HepG2 (cell line): ENCODE results near the gene GJA3. TPM values are rescaled to one million over a fixed set of nuclear protein-coding genes. Genes with fewer than 3 reads are reported as not detected.

Source experiments
- TSC22D2 ChIP-seq: sonication (generic); formaldehyde crosslinking; IDR thresholded peaks from 2 replicates; pipeline ENCODE4 v1.5.1; 2020; ENCODE audit warnings: missing genetic modification reagents, mild to moderate bottlenecking, borderline replicate concordance
- polyA plus RNA-seq, 8 experiments: library from polyadenylated mRNA; depleted of rRNA in 3 of 8; stranded (reverse) in 7 of 8; unstranded in 1 of 8; fragments of >200 nt; fragmentation: Illumina TruSeq in 4 of 8; extraction: Trizol in 4 of 8; gene quantifications; 2 replicates each; pipeline versions ENCODE4 v1.2.1 to v1.2.3, GENCODE V29; 2011 to 2016; ENCODE audit warnings: low read depth in 4 of 8, missing spikeins in 1 of 8, mixed read lengths in 1 of 8; ENCODE audit not compliant: insufficient read depth in 1 of 8
- total RNA-seq, 5 experiments: library from RNA; depleted of rRNA; stranded (reverse); fragments of >200 nt; fragmentation: Illumina TruSeq; extraction: Trizol; gene quantifications; 2 replicates each; pipeline ENCODE4 v1.2.3, GENCODE V29; 2016; ENCODE audit warnings: low read depth in 1 of 5
- TF ChIP-seq, protein P1 (sequence below): sonication (generic); formaldehyde crosslinking; IDR thresholded peaks from 2 replicates; pipeline ENCODE4 v1.5.1; 2020; ENCODE audit warnings: mild to moderate bottlenecking, missing genetic modification reagents, borderline replicate concordance
- TF ChIP-seq, protein P2 (sequence below), 2 experiments: fragments of 450-650 bp in 1 of 2; sonication (generic) in 1 of 2; formaldehyde crosslinking; IDR thresholded peaks; 2 replicates each; pipeline versions ENCODE4 v1.5.0 to v1.8.0; 2020 to 2022; ENCODE audit warnings: mild to moderate bottlenecking in 1 of 2, missing genetic modification reagents in 1 of 2
- TF ChIP-seq, protein P3 (sequence below): sonication (generic); formaldehyde crosslinking; IDR thresholded peaks from 2 replicates; pipeline ENCODE4 v1.5.0; 2020; ENCODE audit warnings: mild to moderate bottlenecking, missing genetic modification reagents
- TF ChIP-seq, protein P4 (sequence below): sonication (generic); formaldehyde crosslinking; IDR thresholded peaks from 2 replicates; pipeline ENCODE4 v1.5.0; 2020; ENCODE audit warnings: missing genetic modification reagents
- TF ChIP-seq, protein P5 (sequence below): sonication (generic); formaldehyde crosslinking; IDR thresholded peaks from 2 replicates; pipeline ENCODE4 v1.4.0; 2020; ENCODE audit warnings: missing genetic modification reagents
- TF ChIP-seq, protein P6 (sequence below): sonication (generic); formaldehyde crosslinking; IDR thresholded peaks from 2 replicates; pipeline ENCODE4 v1.5.0; 2020; ENCODE audit warnings: mild to moderate bottlenecking, missing genetic modification reagents, borderline replicate concordance

GJA3 gene
- total and polyA plus RNA-seq, 2 of the 13 experiments (the other 11 are each of a cell fraction or from before 2014, with no cell fraction given) = 0.04 TPM

DNA sequence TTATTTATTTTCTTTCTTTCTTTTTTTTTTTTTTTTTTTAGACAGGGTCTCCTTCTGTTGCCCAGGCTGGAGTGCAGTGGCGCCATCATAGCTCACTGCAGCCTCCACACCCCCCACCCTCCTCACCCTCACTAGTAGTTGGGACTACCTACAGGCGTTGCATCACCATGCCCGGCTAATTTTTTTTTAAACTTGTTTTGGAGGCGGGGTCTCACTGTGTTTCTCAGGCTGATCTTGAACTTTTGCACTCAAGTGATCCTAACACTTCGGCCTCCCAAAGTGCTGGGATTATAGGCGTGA lies 33.6 kb downstream of the GJA3 start (continued):
- TF ChIP-seq, protein P1, sequence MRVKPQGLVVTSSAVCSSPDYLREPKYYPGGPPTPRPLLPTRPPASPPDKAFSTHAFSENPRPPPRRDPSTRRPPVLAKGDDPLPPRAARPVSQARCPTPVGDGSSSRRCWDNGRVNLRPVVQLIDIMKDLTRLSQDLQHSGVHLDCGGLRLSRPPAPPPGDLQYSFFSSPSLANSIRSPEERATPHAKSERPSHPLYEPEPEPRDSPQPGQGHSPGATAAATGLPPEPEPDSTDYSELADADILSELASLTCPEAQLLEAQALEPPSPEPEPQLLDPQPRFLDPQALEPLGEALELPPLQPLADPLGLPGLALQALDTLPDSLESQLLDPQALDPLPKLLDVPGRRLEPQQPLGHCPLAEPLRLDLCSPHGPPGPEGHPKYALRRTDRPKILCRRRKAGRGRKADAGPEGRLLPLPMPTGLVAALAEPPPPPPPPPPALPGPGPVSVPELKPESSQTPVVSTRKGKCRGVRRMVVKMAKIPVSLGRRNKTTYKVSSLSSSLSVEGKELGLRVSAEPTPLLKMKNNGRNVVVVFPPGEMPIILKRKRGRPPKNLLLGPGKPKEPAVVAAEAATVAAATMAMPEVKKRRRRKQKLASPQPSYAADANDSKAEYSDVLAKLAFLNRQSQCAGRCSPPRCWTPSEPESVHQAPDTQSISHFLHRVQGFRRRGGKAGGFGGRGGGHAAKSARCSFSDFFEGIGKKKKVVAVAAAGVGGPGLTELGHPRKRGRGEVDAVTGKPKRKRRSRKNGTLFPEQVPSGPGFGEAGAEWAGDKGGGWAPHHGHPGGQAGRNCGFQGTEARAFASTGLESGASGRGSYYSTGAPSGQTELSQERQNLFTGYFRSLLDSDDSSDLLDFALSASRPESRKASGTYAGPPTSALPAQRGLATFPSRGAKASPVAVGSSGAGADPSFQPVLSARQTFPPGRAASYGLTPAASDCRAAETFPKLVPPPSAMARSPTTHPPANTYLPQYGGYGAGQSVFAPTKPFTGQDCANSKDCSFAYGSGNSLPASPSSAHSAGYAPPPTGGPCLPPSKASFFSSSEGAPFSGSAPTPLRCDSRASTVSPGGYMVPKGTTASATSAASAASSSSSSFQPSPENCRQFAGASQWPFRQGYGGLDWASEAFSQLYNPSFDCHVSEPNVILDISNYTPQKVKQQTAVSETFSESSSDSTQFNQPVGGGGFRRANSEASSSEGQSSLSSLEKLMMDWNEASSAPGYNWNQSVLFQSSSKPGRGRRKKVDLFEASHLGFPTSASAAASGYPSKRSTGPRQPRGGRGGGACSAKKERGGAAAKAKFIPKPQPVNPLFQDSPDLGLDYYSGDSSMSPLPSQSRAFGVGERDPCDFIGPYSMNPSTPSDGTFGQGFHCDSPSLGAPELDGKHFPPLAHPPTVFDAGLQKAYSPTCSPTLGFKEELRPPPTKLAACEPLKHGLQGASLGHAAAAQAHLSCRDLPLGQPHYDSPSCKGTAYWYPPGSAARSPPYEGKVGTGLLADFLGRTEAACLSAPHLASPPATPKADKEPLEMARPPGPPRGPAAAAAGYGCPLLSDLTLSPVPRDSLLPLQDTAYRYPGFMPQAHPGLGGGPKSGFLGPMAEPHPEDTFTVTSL (CRISPR knock-in tag) = 0 out of 2 replicates have a peak, but pooled peaks have one; percentile 25
- TF ChIP-seq, protein P2, sequence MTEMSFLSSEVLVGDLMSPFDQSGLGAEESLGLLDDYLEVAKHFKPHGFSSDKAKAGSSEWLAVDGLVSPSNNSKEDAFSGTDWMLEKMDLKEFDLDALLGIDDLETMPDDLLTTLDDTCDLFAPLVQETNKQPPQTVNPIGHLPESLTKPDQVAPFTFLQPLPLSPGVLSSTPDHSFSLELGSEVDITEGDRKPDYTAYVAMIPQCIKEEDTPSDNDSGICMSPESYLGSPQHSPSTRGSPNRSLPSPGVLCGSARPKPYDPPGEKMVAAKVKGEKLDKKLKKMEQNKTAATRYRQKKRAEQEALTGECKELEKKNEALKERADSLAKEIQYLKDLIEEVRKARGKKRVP (CRISPR knock-in tag; IDR thresholded peaks at IDR 0.05) = peak in 1 of 2 experiments; percentile 70; a peak in 1 of 4 replicates
- TF ChIP-seq, protein P3, sequence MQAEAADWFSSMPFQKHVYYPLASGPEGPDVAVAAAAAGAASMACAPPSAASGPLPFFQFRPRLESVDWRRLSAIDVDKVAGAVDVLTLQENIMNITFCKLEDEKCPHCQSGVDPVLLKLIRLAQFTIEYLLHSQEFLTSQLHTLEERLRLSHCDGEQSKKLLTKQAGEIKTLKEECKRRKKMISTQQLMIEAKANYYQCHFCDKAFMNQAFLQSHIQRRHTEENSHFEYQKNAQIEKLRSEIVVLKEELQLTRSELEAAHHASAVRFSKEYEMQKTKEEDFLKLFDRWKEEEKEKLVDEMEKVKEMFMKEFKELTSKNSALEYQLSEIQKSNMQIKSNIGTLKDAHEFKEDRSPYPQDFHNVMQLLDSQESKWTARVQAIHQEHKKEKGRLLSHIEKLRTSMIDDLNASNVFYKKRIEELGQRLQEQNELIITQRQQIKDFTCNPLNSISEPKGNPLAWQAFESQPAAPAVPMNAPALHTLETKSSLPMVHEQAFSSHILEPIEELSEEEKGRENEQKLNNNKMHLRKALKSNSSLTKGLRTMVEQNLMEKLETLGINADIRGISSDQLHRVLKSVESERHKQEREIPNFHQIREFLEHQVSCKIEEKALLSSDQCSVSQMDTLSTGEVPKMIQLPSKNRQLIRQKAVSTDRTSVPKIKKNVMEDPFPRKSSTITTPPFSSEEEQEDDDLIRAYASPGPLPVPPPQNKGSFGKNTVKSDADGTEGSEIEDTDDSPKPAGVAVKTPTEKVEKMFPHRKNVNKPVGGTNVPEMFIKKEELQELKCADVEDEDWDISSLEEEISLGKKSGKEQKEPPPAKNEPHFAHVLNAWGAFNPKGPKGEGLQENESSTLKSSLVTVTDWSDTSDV = no peak
- TF ChIP-seq, protein P4, sequence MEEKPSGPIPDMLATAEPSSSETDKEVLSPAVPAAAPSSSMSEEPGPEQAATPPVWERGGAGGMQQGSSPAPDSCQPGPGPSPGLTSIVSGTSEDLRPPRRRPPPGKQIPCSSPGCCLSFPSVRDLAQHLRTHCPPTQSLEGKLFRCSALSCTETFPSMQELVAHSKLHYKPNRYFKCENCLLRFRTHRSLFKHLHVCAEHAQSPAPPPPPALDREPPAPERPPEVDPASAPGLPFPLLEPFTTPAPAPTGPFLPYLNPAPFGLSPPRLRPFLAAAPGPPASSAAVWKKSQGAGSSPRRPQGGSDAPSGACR (CRISPR knock-in tag) = no peak
- no peak for TF ChIP-seq TSC22D2
- TF ChIP-seq, protein P5, sequence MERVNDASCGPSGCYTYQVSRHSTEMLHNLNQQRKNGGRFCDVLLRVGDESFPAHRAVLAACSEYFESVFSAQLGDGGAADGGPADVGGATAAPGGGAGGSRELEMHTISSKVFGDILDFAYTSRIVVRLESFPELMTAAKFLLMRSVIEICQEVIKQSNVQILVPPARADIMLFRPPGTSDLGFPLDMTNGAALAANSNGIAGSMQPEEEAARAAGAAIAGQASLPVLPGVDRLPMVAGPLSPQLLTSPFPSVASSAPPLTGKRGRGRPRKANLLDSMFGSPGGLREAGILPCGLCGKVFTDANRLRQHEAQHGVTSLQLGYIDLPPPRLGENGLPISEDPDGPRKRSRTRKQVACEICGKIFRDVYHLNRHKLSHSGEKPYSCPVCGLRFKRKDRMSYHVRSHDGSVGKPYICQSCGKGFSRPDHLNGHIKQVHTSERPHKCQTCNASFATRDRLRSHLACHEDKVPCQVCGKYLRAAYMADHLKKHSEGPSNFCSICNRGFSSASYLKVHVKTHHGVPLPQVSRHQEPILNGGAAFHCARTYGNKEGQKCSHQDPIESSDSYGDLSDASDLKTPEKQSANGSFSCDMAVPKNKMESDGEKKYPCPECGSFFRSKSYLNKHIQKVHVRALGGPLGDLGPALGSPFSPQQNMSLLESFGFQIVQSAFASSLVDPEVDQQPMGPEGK (CRISPR knock-in tag) = no peak
- TF ChIP-seq, protein P6, sequence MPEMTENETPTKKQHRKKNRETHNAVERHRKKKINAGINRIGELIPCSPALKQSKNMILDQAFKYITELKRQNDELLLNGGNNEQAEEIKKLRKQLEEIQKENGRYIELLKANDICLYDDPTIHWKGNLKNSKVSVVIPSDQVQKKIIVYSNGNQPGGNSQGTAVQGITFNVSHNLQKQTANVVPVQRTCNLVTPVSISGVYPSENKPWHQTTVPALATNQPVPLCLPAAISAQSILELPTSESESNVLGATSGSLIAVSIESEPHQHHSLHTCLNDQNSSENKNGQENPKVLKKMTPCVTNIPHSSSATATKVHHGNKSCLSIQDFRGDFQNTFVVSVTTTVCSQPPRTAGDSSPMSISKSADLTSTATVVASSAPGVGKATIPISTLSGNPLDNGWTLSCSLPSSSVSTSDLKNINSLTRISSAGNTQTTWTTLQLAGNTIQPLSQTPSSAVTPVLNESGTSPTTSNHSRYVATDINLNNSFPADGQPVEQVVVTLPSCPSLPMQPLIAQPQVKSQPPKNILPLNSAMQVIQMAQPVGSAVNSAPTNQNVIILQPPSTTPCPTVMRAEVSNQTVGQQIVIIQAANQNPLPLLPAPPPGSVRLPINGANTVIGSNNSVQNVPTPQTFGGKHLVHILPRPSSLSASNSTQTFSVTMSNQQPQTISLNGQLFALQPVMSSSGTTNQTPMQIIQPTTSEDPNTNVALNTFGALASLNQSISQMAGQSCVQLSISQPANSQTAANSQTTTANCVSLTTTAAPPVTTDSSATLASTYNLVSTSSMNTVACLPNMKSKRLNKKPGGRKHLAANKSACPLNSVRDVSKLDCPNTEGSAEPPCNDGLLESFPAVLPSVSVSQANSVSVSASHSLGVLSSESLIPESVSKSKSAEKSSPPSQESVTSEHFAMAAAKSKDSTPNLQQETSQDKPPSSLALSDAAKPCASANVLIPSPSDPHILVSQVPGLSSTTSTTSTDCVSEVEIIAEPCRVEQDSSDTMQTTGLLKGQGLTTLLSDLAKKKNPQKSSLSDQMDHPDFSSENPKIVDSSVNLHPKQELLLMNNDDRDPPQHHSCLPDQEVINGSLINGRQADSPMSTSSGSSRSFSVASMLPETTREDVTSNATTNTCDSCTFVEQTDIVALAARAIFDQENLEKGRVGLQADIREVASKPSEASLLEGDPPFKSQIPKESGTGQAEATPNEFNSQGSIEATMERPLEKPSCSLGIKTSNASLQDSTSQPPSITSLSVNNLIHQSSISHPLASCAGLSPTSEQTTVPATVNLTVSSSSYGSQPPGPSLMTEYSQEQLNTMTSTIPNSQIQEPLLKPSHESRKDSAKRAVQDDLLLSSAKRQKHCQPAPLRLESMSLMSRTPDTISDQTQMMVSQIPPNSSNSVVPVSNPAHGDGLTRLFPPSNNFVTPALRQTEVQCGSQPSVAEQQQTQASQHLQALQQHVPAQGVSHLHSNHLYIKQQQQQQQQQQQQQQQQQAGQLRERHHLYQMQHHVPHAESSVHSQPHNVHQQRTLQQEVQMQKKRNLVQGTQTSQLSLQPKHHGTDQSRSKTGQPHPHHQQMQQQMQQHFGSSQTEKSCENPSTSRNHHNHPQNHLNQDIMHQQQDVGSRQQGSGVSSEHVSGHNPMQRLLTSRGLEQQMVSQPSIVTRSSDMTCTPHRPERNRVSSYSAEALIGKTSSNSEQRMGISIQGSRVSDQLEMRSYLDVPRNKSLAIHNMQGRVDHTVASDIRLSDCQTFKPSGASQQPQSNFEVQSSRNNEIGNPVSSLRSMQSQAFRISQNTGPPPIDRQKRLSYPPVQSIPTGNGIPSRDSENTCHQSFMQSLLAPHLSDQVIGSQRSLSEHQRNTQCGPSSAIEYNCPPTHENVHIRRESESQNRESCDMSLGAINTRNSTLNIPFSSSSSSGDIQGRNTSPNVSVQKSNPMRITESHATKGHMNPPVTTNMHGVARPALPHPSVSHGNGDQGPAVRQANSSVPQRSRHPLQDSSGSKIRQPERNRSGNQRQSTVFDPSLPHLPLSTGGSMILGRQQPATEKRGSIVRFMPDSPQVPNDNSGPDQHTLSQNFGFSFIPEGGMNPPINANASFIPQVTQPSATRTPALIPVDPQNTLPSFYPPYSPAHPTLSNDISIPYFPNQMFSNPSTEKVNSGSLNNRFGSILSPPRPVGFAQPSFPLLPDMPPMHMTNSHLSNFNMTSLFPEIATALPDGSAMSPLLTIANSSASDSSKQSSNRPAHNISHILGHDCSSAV (CRISPR knock-in tag) = no peak
